CD4-positive, alpha-beta memory T cell (primary cell): Measurements from ENCODE around the gene H2BK1. TPM values are rescaled to one million over a fixed set of nuclear protein-coding genes. Genes with fewer than 3 reads are reported as not detected.

ENCODE experiments used
- CTCF ChIA-PET: fragments of 350-600 bp; sonication (Branson Sonifier 250); formaldehyde crosslinking; loops from one replicate; lab custom pipeline; 2021; ENCODE audit warnings: inconsistent platforms; ENCODE audit not compliant: partially characterized antibody; lab: Charles Lee
- POLR2A ChIA-PET: fragments of 350-600 bp; sonication (Branson Sonifier 250); formaldehyde crosslinking; loops from one replicate; lab custom pipeline; 2021; ENCODE audit not compliant: partially characterized antibody; lab: Charles Lee
- DNase-seq, 5 donors: peaks; one replicate each; pipeline versions ENCODE4 v3.0.0 to v3.0.0-alpha.2; 2020 to 2022; ENCODE audit warnings: mixed read lengths in 1 of 5
- H3K27ac ChIP-seq: one replicate; pipeline ENCODE4 v1.7.0; 2013; ENCODE audit warnings: low read depth, low read length
- H3K27me3 ChIP-seq: 2 replicates; pipeline ENCODE4 v1.7.0; 2013; ENCODE audit warnings: mild to moderate bottlenecking, low read length, moderate library complexity; ENCODE audit not compliant: insufficient read depth
- H3K36me3 ChIP-seq: 2 replicates; pipeline ENCODE4 v1.7.0; 2013; ENCODE audit warnings: mild to moderate bottlenecking, low read length, moderate library complexity; ENCODE audit not compliant: insufficient read depth
- H3K4me1 ChIP-seq: 2 replicates; pipeline ENCODE4 v1.7.0; 2013; ENCODE audit warnings: mild to moderate bottlenecking, low read length, moderate library complexity; ENCODE audit not compliant: insufficient read depth
- H3K4me3 ChIP-seq, 2 donors: one replicate each; pipeline ENCODE4 v1.7.0; 2013; ENCODE audit warnings: low read length in 2 of 2, mild to moderate bottlenecking in 1 of 2
- H3K9me3 ChIP-seq, 2 donors: one replicate each; pipeline ENCODE4 v1.7.0; 2013; ENCODE audit warnings: low read length in 2 of 2, control low read depth in 1 of 2; ENCODE audit not compliant: control insufficient read depth in 1 of 2
- H3K27ac Mint-ChIP-seq, 7 donors: one replicate each; pipeline ENCODE4 v1.8.0; 2020 to 2021; ENCODE audit warnings: mixed read lengths in 7 of 7, mild to moderate bottlenecking in 6 of 7, inconsistent platforms in 3 of 7, moderate library complexity in 3 of 7
- H3K27me3 Mint-ChIP-seq, 2 donors: one replicate each; pipeline ENCODE4 v1.8.0; 2020 to 2021; ENCODE audit warnings: mixed read lengths in 2 of 2
- H3K36me3 Mint-ChIP-seq, 2 donors: one replicate each; pipeline ENCODE4 v1.8.0; 2020 to 2021; ENCODE audit warnings: mixed read lengths in 2 of 2, inconsistent platforms in 1 of 2, mild to moderate bottlenecking in 1 of 2
- H3K4me1 Mint-ChIP-seq, 4 donors: one replicate each; pipeline ENCODE4 v1.8.0; 2020 to 2021; ENCODE audit warnings: mixed read lengths in 4 of 4, mild to moderate bottlenecking in 1 of 4
- H3K4me3 Mint-ChIP-seq, 8 donors: one replicate each; pipeline ENCODE4 v1.8.0; 2020 to 2021; ENCODE audit warnings: mixed read lengths in 8 of 8, mild to moderate bottlenecking in 7 of 8, moderate library complexity in 6 of 8, inconsistent platforms in 3 of 8
- H3K9me3 Mint-ChIP-seq, 8 donors: one replicate each; pipeline ENCODE4 v1.8.0; 2020 to 2021; ENCODE audit warnings: mixed read lengths in 8 of 8, mild to moderate bottlenecking in 5 of 8, inconsistent platforms in 3 of 8, moderate library complexity in 1 of 8
- intact Hi-C: fragments of 100-400 bp; cut with micrococcal nuclease; formaldehyde crosslinking; loops from one replicate; pipeline ENCODE4 v1.15.1; 2023
- polyA plus RNA-seq, 2 donors: library from polyadenylated mRNA; unstranded; fragments of 300-500 nt; fragmentation: Illumina TruSeq; gene quantifications; one replicate each; pipeline ENCODE4 v1.2.3, GENCODE V29; 2021
- total RNA-seq, 2 experiments: library from RNA; stranded (reverse); gene quantifications; one replicate each; pipeline ENCODE4 v1.2.3, GENCODE V29; 2021

H2BK1 gene
- total and polyA plus RNA-seq, 4 experiments from 2014 or later, result 4.9 to 6.9 TPM; not detected in 2

DNA sequence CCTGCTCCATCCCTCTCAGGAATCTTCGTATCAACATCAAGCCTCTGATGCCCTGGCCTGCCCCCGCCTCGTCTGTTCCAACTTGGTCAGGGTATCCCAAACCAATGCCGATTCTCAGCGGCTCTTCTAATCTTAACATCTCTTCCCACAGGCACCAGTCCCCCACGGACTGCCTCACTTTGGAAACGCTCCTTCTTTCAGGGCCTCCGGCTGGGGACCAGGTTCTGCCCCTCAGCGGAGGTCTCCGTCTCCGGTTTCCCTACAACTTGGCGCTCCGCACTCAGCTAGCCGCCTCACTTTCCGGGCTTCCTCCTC is 16.2 kb upstream of the H2BK1 start:
- H3K36me3 ChIP-seq, result peaks cover 32% of the 10 kb centered on the region
- intact Hi-C loops, result loop anchor here (2.0 kb wide), 3 partner anchors 124 to 650 kb away; partner anchors contain the start of genes PRKAG2 and SLC4A2
- Mint-ChIP-seq H3K9me3 (peaks cover 0 to 2% (median 0%) of the 10 kb centered on the region in 8 donors), H3K4me1 (peaks cover 26 to 46% (median 34%) of the 10 kb centered on the region in 4 donors), H3K36me3 (peaks cover 30 to 41% of the 10 kb centered on the region in 2 donors), H3K27ac (peak overlapping the region; percentile 95 to 98 (median 96)), H3K27me3 (no peaks in the 10 kb centered on the region), H3K4me3 (peak overlapping the region; percentile 95 to 100 (median 96))
- ChIA-PET POLR2A (interaction anchor here (0.9 to 3.6 kb wide), 11 partner anchors 9 to 293 kb away, joined by 3 to 32 read pairs (median 5); partner anchors contain the start of genes GBX1, H2BK1 and RHEB), CTCF (interaction anchor here (0.8 to 2.9 kb wide), 4 partner anchors 17 to 264 kb away, joined by 3 to 33 read pairs (median 4); no protein-coding TSS in a partner anchor)
- no peaks in the 10 kb centered on the region for H3K27me3 ChIP-seq
- no peak for DNase-seq
- H3K4me1 ChIP-seq, result peaks cover 28% of the 10 kb centered on the region
- H3K27ac ChIP-seq, result peak overlapping the region; percentile 83
- H3K4me3 ChIP-seq, result peak overlapping the region; percentile 62 to 80
- no peaks in the 10 kb centered on the region for H3K9me3 ChIP-seq

- H3K27me3 Mint-ChIP-seq, result no peaks in the 10 kb centered on the region
- Histone ChIP-seq H3K9me3 (no peaks in the 10 kb centered on the region), H3K27ac (peak overlapping the region; percentile 83), H3K27me3 (no peaks in the 10 kb centered on the region), H3K36me3 (peaks cover 34% of the 10 kb centered on the region), H3K4me1 (peaks cover 25% of the 10 kb centered on the region), H3K4me3 (peak overlapping the region; percentile 62 to 80)
- peaks cover 24 to 41% (median 33%) of the 10 kb centered on the region in 4 donors for H3K4me1 Mint-ChIP-seq
- H3K9me3 Mint-ChIP-seq, result peaks cover 0 to 2% (median 0%) of the 10 kb centered on the region in 8 donors
- intact Hi-C loops, result loop anchor here (2.0 kb wide), 3 partner anchors 125 to 651 kb away; partner anchors contain the start of genes PRKAG2 and SLC4A2
- DNase-seq, result no peak
- ChIA-PET POLR2A (interaction anchor here (1.3 to 3.6 kb wide), 6 partner anchors 12 to 218 kb away, joined by 3 to 32 read pairs (median 12); partner anchors contain the start of gene H2BK1), CTCF (interaction anchor here (0.7 to 4.5 kb wide), 5 partner anchors 17 to 263 kb away, joined by 3 to 33 read pairs (median 4); no protein-coding TSS in a partner anchor)
- H3K4me3 Mint-ChIP-seq, result peak overlapping the region; percentile 95 to 100 (median 96)
- H3K27ac Mint-ChIP-seq, result peak overlapping the region in 6 of 7 donors; percentile 89 to 96 (median 96)
- H3K36me3 Mint-ChIP-seq, result peaks cover 33 to 43% of the 10 kb centered on the region in 2 donors
Measured at GRCh38 chr7:151225948-151226510, 15.7 kb upstream of the H2BK1 start.

- intact Hi-C loops, result no loop called here
- H3K36me3 Mint-ChIP-seq, result peaks cover 48 to 58% of the 10 kb centered on the region in 2 donors
Measured at GRCh38 chr7:151223728-151224127, 13.4 kb upstream of the H2BK1 start.

DNA sequence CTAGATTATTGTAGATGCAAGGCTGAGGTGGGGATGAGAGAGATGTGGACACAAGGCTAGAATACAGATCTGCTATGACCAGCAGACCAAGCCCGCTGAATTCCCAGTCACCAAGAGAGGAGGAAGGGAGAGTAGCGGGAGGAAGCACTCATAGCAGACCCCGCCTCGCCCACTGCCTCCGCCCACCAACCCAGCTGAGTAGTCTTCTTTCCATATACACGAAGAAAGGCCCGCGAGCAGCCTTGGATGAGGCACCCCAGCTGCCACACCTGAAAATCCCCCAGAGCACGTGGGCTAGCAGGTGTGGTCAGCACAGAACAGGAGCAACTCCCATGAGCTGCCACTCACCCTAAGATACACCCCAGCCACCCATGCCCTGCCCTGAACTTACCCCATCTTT is 7.9 kb upstream of the H2BK1 start:
- no peaks in the 10 kb centered on the region for H3K27me3 ChIP-seq
- Mint-ChIP-seq H3K36me3 (peaks cover 68 to 76% of the 10 kb centered on the region in 2 donors), H3K4me3 (no peak overlapping the region), H3K27ac (peak overlapping the region in 2 of 7 donors; percentile 8 to 37), H3K4me1 (peaks cover 0 to 4% (median 2%) of the 10 kb centered on the region in 4 donors), H3K9me3 (peaks cover 0 to 3% (median 0%) of the 10 kb centered on the region in 8 donors), H3K27me3 (no peaks in the 10 kb centered on the region)
- no peaks in the 10 kb centered on the region for H3K9me3 ChIP-seq
- intact Hi-C loops, result no loop called here
- H3K36me3 ChIP-seq, result peaks cover 83% of the 10 kb centered on the region
- ChIA-PET CTCF (interaction anchor here (0.6 to 0.9 kb wide), 2 partner anchors 26 to 41 kb away, joined by 3 to 4 read pairs; no protein-coding TSS in a partner anchor), POLR2A (interaction anchor here (1.4 to 2.4 kb wide), 2 partner anchors 9 to 10 kb away, joined by 3 to 9 read pairs; partner anchors contain the start of gene ABCF2)
- H3K27ac ChIP-seq, result no peak overlapping the region
- no peak for DNase-seq
- H3K4me3 ChIP-seq, result no peak overlapping the region
- no peaks in the 10 kb centered on the region for H3K4me1 ChIP-seq

More at GRCh38 chr7:151223728-151224127, 13.4 kb upstream of the H2BK1 start:
- Mint-ChIP-seq H3K4me1 (peaks cover 24 to 44% (median 35%) of the 10 kb centered on the region in 4 donors), H3K27ac (no peak overlapping the region), H3K9me3 (peaks cover 0 to 2% (median 0%) of the 10 kb centered on the region in 8 donors), H3K27me3 (no peaks in the 10 kb centered on the region), H3K4me3 (no peak overlapping the region)
- ChIA-PET POLR2A (interaction anchor here (1.5 kb wide), 1 partner anchor 9 kb away, joined by 4 read pairs; no protein-coding TSS in a partner anchor), CTCF (interaction anchor here (4.5 kb wide), 1 partner anchor 20 kb away, joined by 22 read pairs; no protein-coding TSS in a partner anchor)
- Histone ChIP-seq H3K27me3 (no peaks in the 10 kb centered on the region), H3K4me1 (peaks cover 25% of the 10 kb centered on the region), H3K27ac (no peak overlapping the region), H3K36me3 (peaks cover 53% of the 10 kb centered on the region), H3K9me3 (no peaks in the 10 kb centered on the region), H3K4me3 (no peak overlapping the region)
- no peak for DNase-seq

GRCh38 chr7:151215396-151215795 is 5.1 kb upstream of the H2BK1 start:
- Histone ChIP-seq H3K27ac (no peak overlapping the region), H3K27me3 (no peaks in the 10 kb centered on the region), H3K4me3 (no peak overlapping the region), H3K36me3 (peaks cover 66% of the 10 kb centered on the region), H3K4me1 (no peaks in the 10 kb centered on the region), H3K9me3 (no peaks in the 10 kb centered on the region)
- peak overlapping the region in 1 of 7 donors; percentile 39 for H3K27ac Mint-ChIP-seq
- DNase-seq, result no peak
- peaks cover 0 to 2% (median 0%) of the 10 kb centered on the region in 8 donors for H3K9me3 Mint-ChIP-seq
- ChIA-PET POLR2A (interaction anchor here (1.0 kb wide), 1 partner anchor 8 kb away, joined by 4 read pairs; no protein-coding TSS in a partner anchor), CTCF (interaction anchor here (1.0 kb wide), 1 partner anchor 153 kb away, joined by 3 read pairs; no protein-coding TSS in a partner anchor)
- H3K27me3 Mint-ChIP-seq, result no peaks in the 10 kb centered on the region
- H3K4me1 Mint-ChIP-seq, result peaks cover 0 to 4% (median 1%) of the 10 kb centered on the region in 4 donors
- peaks cover 54 to 70% of the 10 kb centered on the region in 2 donors for H3K36me3 Mint-ChIP-seq
- intact Hi-C loops, result no loop called here
- H3K4me3 Mint-ChIP-seq, result no peak overlapping the region

DNA sequence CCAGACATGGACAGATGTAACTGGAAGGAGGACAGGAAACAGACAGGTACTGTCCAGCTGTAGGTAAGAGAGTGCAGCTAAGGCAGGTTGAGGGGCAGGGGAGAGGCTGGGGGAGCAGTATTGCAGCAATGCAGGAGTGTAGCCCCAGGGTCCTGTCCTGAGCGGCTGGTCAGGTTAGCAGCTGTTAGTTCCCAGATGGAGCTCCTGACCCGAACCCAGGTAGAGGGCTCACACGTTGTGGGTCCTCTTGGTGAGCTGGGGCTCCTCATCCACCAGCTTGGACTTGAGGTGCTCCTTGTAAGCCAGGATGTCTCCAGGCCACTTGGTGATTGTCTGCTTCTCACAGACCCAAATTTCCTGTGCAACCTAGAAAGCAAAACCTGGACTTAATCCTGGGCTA is 3.5 kb upstream of the H2BK1 start:
- no peak for DNase-seq
- no peaks in the 10 kb centered on the region for H3K9me3 ChIP-seq
- no peaks in the 10 kb centered on the region for H3K4me1 ChIP-seq
- Mint-ChIP-seq H3K27ac (no peak overlapping the region), H3K27me3 (no peaks in the 10 kb centered on the region), H3K36me3 (peaks cover 46 to 62% of the 10 kb centered on the region in 2 donors), H3K4me1 (peaks cover 4 to 15% (median 6%) of the 10 kb centered on the region in 4 donors), H3K9me3 (peaks cover 0 to 2% (median 0%) of the 10 kb centered on the region in 8 donors), H3K4me3 (no peak overlapping the region)
- H3K27me3 ChIP-seq, result no peaks in the 10 kb centered on the region
- no peak overlapping the region for H3K27ac ChIP-seq
- intact Hi-C loops, result no loop called here
- H3K4me3 ChIP-seq, result no peak overlapping the region
- ChIA-PET CTCF (interaction anchor here (0.9 kb wide), 1 partner anchor 30 kb away, joined by 4 read pairs; no protein-coding TSS in a partner anchor), POLR2A (interaction anchor here (0.5 to 1.0 kb wide), 3 partner anchors 13 to 265 kb away, joined by 3 to 4 read pairs (median 3); partner anchors contain the start of gene ABCF2)
- H3K36me3 ChIP-seq, result peaks cover 54% of the 10 kb centered on the region

- H3K27me3 Mint-ChIP-seq, result no peaks in the 10 kb centered on the region
- Histone ChIP-seq H3K4me1 (peaks cover 10% of the 10 kb centered on the region), H3K9me3 (no peaks in the 10 kb centered on the region), H3K36me3 (peaks cover 42% of the 10 kb centered on the region), H3K27me3 (no peaks in the 10 kb centered on the region), H3K27ac (no peak overlapping the region), H3K4me3 (no peak overlapping the region)
- H3K4me3 Mint-ChIP-seq, result no peak overlapping the region
- H3K27ac Mint-ChIP-seq, result no peak overlapping the region
- ChIA-PET POLR2A (no interaction called here), CTCF (no interaction called here)
- DNase-seq, result no peak
- H3K9me3 Mint-ChIP-seq, result peaks cover 0 to 2% (median 0%) of the 10 kb centered on the region in 8 donors
- H3K36me3 Mint-ChIP-seq, result peaks cover 34 to 50% of the 10 kb centered on the region in 2 donors
- peaks cover 12 to 27% (median 17%) of the 10 kb centered on the region in 4 donors for H3K4me1 Mint-ChIP-seq
- intact Hi-C loops, result no loop called here
Measured at GRCh38 chr7:151212626-151213025, 2.3 kb upstream of the H2BK1 start.
